HUDEP-2 (cell line): ENCODE data around the gene RARA.

ENCODE experiments used
- DNase-seq, 76 experiments: peaks; one replicate each; lab custom pipeline; 2025; ENCODE audit not compliant: unreplicated experiment in 76 of 76; lab: John Stamatoyannopoulos, UW

Gene RARA

GRCh38 chr17:40341808-40342503 lies 33.0 kb downstream of the RARA start:
- DNase-seq = no peak

DNA sequence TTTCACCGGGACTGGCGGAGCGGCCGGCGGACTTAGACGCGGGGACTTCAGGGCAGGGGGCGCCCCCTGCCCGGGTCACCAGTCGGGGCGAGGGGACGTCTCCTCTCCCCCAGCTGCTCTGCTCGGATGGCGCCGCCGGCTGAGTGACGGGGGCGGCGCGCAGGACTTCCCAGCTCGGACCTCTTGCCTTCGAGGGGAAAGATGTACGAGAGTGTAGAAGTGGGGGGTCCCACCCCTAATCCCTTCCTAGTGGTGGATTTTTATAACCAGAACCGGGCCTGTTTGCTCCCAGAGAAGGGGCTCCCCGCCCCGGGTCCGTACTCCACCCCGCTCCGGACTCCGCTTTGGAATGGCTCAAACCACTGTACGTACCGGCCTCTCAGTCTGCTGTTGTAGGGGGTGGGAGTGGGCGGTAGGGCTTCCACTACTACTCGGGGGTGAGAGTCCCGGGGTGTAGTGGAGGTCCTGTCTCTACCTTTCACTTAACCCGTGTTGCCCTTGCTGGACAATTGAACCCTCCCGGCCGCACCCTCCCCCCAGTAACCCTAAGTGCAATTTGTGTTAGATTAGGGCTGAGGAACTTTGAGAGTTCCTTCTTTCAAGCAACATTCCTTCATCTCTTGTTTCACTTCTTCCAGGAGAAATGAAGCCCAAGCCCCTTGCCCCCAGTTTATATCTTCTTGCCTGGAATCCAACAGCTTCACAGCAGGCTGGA lies 33.7 kb downstream of the RARA start:
- no peak for DNase-seq

GRCh38 chr17:40343219-40344119 lies 34.5 kb downstream of the RARA start:
- no peak for DNase-seq

DNA sequence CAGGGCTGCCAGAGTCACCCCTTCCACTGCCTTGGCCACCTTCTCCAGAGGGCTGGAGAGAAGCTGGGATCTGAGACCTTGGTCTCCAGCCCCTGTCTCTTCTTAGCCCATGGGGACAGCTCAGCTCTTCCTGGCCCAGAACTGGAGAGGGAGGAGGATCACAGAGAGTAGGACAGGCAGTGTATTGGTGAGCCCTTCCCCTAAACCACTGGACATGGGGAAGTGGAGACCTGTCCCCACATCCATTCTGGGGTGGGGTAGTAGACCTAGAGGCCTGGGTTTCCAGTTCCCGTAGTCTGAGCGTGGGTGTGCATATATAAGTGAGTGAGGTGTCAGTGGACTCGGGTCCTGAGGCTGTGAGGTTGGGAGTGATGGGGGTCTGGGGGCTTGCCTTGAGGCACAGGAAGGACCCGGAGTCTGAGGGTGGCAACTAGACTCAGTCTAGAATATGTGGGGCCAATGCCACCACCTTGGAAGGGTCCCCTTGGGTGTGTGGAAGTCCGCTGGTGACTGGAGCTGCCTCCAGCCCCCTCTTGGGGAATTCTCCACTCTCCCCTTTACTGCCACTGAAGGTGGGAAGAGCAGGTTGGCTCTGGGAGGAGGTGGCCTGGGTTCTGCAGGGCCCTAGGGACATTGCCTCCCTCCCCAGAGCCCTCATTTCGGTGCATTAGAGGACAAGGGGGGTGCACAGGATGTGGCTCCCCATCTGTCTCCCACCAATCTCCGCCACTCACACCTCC lies 35.6 kb downstream of the RARA start:
- no peak for DNase-seq

- DNase-seq = peak in 21 of 76 experiments; percentile 5 to 38 (median 19)
These were observed 36.4 kb downstream of the RARA start for GRCh38 chr17:40345161-40345993.

DNA sequence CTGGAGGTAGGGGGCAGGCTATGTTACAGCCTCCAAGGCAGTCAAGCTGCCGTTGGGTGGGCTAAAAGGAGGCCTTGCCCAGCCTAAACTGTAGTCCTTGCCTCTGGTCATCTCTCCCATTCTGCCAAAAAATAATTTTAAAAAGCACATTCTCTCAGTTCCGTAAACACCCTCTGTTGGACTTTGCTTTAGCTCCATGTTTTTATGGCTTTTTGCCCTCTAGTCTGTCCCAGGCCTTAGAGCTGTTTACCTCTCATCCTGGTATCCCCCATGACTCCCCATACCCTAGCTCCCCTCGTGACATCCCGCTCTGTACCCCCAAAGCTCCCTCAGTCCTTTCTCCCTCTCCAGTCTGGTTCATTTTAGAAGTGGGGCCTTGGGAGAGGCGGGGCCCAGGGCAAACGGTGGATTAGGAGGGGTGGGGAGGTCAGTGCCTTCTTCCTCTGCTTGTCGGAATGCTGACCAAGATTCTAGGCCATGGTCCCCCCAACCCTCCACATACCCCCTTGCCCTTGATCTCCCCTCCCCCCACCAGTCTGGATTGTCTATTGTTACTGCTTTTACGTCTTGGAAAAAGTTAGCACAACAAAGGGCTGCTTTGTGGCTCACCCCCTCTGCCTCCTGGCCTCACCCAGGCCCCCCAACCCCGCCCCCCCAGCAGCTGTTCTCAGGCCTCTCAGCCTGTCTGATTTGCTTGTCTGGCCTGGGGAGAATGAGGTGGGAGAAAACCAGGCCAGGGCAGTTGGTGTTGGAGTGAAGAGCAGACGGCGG lies 37.2 kb downstream of the RARA start:
- DNase-seq = no peak

GRCh38 chr17:40346765-40347158 lies 37.8 kb downstream of the RARA start:
- DNase-seq = no peak

GRCh38 chr17:40347319-40348135 lies 38.5 kb downstream of the RARA start:
- no peak for DNase-seq

DNA sequence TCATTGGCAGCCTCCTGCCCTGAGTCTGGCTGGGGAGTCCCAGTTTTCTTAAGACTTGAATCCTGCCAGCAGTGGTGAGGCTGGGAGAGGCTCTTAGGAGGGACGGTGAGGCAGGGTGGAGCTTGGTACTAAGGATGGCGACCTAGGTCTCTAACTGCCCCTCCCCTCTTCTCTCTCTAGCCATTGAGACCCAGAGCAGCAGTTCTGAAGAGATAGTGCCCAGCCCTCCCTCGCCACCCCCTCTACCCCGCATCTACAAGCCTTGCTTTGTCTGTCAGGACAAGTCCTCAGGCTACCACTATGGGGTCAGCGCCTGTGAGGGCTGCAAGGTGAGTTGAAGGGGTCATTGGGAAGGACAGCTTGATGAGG lies 39.1 kb downstream of the RARA start:
- DNase-seq = peak in 2 of 76 experiments; percentile 10 to 17

GRCh38 chr17:40348562-40349476 lies 39.8 kb downstream of the RARA start:
- peak in 60 of 76 experiments; percentile 11 to 81 (median 54) for DNase-seq

GRCh38 chr17:40349477-40349894 lies 40.5 kb downstream of the RARA start:
- DNase-seq = no peak

DNA sequence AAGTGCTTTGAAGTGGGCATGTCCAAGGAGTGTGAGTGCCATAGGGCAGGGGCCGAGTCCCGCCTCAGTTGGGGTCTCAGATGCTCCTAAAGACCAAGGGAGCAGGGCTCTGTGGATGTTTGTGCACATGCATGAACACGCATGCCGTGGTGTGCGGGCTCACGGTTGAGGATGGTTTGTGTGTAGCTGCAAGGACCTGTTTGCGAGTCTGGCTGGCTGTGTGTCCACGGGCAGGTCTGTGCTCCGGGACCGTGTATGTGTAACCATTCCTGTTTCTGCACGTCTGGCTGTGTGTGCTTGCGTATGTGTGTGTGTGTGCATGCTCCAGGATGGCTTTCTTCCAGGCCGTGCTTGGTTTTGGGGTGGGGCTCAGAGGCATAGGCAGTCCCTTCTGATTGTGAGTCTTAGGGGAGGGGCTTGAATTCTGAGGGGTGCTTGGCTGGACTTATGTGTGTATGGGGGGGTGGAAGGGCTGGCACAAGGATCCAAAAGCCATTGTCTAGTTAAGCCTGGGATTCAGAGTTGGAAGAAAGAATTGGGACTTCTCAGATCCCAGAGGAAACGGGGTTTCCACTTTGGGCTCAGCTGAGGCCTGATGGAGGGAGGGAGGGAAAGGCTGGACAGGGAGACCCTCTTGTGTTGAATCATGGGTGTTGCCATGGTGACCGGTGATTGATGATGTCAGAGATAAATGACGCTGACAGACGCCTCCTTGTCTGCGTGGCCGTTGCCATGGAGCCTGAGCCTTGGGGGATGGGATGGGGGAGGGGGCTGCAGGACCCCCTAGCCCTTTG lies 41.1 kb downstream of the RARA start:
- peak in 18 of 76 experiments; percentile 2 to 46 (median 22) for DNase-seq

DNA sequence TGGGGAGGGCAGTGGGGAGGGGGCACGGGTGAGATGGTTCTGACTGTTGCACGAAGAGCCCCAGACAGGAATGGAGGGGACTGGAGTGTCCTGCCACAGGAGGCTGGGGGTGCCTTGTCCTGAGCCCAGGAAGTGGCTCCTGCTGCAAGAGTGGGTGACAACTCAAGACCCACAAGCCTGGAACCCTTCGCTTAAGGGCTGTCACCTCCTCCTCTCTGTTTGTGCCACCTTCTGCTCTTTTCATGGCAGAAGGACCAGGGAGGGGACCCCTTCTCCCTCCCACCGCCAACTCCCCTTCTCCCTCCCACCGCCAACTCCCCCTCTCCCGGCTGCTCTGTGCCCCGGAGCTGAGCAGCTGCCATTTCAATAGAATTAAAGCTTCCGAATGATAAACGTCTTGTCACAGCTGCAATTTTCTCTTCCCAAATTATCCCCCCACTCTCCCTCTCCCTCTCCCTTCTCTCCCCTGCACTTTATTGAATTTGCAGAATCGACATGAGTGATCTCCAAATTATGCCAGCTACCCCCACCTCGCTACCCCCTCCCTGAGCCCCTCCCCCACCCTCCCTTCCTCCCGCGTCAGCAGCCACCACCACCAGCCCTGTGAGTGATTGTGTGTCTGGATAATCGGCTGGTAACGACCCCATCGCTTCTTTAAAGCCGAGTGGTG lies 41.8 kb downstream of the RARA start:
- no peak for DNase-seq

DNA sequence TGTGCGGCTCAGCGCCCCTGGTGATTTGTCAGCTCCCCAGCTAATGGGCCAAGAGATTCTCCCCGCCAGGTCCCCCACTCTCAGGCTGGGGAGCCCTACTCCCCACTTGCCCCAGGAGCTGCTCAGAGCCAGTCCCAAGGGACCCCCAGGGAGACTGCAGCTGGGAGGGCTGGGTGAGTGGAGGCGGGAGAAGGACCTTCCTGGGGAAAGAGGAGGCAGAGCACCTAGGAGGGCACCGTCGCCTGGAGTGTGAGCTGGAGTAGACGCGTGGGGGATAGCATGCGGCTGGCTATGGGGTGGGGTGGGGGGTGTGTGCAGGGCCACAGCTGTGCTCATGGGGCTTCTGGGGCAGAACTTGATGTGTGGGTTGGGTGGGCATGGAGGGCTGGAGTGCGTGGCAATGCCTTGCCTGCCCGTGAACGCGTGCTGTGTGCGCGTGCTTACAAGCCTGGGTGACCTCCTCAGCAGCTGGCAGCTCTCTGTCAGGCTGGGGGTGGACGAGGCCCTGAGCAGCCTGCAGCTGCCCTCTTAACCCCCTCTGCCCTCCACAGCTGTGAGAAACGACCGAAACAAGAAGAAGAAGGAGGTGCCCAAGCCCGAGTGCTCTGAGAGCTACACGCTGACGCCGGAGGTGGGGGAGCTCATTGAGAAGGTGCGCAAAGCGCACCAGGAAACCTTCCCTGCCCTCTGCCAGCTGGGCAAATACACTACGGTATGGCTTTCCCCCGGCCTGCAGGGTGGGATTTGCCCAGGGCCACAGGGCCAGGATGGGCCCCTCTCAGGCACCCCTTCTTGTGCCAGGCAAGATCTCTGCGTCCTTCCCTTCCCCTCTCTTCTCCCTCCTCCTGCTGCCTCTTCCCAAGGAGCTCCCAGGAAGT lies 42.6 kb downstream of the RARA start:
- no peak for DNase-seq

DNA sequence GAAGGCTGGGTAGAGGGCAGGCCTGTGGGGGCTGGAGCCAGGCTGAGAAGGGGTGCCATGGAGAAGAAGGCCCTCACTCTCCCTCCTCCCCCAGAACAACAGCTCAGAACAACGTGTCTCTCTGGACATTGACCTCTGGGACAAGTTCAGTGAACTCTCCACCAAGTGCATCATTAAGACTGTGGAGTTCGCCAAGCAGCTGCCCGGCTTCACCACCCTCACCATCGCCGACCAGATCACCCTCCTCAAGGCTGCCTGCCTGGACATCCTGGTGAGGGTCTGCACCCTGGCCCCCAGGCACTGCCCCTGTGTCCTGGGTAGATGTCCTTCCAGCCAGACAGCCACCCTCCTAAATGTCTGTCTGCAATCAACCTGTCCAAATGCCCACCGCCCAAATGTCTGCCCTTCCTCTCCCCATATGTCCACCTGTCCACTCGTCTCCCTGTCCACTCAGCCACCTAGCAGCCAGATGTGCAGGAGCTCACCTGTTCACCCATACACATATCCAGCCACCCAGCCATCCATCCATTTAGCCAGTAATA lies 43.3 kb downstream of the RARA start:
- no peak for DNase-seq
